Upper lobe of right lung (tissue), 1 donor: ENCODE data around the gene DOP1A. TPM values are rescaled to one million over a fixed set of nuclear protein-coding genes. Genes with fewer than 3 reads are reported as not detected.

Source experiments
- ATAC-seq: fragments of 200-7000 bp; cut with Tn5 transposase; one replicate; pipeline ENCODE4 v1.9.1; 2020; ENCODE audit warnings: mild to moderate bottlenecking, moderate library complexity
- DNase-seq: peaks from one replicate; pipeline ENCODE4 v3.0.0-alpha.2; 2020
- H3K27ac ChIP-seq: fragments of 200-600 bp; one replicate; pipeline ENCODE4 v1.8.0; 2022
- H3K27me3 ChIP-seq: fragments of 200-600 bp; one replicate; pipeline ENCODE4 v1.8.0; 2022; ENCODE audit warnings: mild to moderate bottlenecking
- H3K36me3 ChIP-seq: fragments of 200-600 bp; one replicate; pipeline ENCODE4 v1.8.0; 2022
- H3K4me1 ChIP-seq: fragments of 200-600 bp; one replicate; pipeline ENCODE4 v1.8.0; 2022
- H3K4me3 ChIP-seq: fragments of 200-600 bp; one replicate; pipeline ENCODE4 v1.8.0; 2022; ENCODE audit warnings: mild to moderate bottlenecking
- H3K9me3 ChIP-seq: fragments of 200-600 bp; one replicate; pipeline ENCODE4 v1.8.0; 2022
- intact Hi-C: fragments of 100-400 bp; cut with DNase I; formaldehyde crosslinking; loops from one replicate; pipeline ENCODE4 v1.11.0; 2022
- total RNA-seq: library from RNA; stranded (reverse); fragmentation: NEBNext Ultra II Directional; extraction: Animal tissue kit (Norgen Biotek cat#: 25700); gene quantifications from one replicate; pipeline ENCODE4 v1.2.1, GENCODE V29; 2021
- TF ChIP-seq, protein P1 (sequence below): fragments of 200-600 bp; IDR thresholded peaks from one replicate; pipeline ENCODE4 v1.8.0; 2022; ENCODE audit warnings: antibody characterized with exemption
- donor health status: DM: no; HTN: yes; CAD: no; lungs with severe emphysema.

Gene DOP1A
- total RNA-seq, 1 donor from 2014 or later, result 26.4 TPM

GRCh38 chr6:83202031-83202430 is 134.6 kb downstream of the DOP1A start:
- no peaks in the 10 kb centered on the region for H3K4me1 ChIP-seq
- no peaks in the 10 kb centered on the region for H3K27me3 ChIP-seq
- H3K4me3 ChIP-seq, result no peak overlapping the region
- no peaks in the 10 kb centered on the region for H3K36me3 ChIP-seq
- no peaks in the 10 kb centered on the region for H3K9me3 ChIP-seq
- TF ChIP-seq, protein P1, sequence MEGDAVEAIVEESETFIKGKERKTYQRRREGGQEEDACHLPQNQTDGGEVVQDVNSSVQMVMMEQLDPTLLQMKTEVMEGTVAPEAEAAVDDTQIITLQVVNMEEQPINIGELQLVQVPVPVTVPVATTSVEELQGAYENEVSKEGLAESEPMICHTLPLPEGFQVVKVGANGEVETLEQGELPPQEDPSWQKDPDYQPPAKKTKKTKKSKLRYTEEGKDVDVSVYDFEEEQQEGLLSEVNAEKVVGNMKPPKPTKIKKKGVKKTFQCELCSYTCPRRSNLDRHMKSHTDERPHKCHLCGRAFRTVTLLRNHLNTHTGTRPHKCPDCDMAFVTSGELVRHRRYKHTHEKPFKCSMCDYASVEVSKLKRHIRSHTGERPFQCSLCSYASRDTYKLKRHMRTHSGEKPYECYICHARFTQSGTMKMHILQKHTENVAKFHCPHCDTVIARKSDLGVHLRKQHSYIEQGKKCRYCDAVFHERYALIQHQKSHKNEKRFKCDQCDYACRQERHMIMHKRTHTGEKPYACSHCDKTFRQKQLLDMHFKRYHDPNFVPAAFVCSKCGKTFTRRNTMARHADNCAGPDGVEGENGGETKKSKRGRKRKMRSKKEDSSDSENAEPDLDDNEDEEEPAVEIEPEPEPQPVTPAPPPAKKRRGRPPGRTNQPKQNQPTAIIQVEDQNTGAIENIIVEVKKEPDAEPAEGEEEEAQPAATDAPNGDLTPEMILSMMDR, result no peak
- intact Hi-C loops, result no loop called here
- no peak for ATAC-seq
- H3K27ac ChIP-seq, result no peak overlapping the region
- DNase-seq, result no peak

DNA sequence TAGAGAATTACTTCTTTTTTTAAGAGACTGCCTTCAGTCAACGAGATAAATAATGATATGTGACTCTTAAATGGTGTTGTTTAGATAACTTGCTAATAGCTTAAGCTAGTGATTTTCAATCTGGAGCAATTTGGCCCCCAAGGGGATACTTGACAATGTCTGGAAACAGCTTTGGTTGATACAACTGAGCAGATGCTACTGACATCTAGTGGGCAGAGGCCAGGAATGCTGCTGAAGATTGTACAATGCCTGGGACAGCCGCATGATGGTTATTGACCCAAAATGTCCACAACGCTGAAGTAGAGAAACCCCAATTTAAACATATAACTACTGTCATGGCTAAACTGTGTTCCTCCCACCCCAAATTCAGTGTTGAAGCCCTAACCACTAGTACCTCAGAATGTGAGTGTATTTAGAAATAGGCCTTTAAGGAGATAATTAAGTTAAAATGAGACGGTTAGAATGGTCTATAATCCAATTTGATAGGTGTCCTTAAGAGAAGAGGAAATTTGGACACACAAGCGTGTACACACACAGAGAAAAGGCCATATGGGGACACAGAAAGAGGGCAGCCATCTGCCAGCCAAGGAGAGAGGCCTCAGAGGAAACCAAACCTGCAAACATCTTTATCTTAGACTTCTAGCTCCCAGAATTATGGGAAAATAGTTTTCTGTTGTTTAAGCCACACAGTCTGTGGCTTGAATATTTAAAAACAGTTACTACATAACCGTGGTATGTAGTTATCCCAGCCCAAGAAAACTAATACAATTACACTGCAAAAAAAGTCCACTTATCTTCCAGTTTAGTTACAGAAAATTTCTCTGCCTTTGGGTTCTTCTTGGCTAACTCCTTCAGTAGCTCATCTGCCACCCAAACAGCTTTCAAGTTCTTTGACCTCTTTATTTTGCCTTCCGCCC is 147.9 kb downstream of the DOP1A start:
- Histone ChIP-seq H3K36me3 (no peaks in the 10 kb centered on the region), H3K9me3 (no peaks in the 10 kb centered on the region), H3K27ac (no peak overlapping the region), H3K4me1 (no peaks in the 10 kb centered on the region), H3K27me3 (no peaks in the 10 kb centered on the region), H3K4me3 (no peak overlapping the region)
- no peak for DNase-seq
- TF ChIP-seq, protein P1, result peak; percentile 78
- ATAC-seq, result peak; percentile 95
- intact Hi-C loops, result no loop called here

DNA sequence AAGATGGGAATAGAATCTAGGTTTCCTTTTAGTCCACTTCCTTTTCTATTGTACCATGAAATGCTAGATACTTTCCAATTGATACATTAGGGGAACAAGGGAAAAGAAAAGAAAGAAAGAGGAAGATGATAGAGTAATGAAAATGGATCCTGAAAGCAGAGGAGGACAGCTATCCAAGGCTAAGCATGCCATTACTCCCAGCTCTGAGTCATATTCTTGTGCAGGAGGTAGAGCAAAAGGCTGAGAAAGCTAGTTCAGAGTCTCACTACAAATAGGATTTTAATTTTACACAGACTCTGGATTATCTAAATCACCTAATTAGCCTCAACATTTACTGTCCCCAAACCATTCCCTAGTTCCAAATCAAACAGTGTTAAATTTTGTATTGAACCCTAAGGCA is 149.3 kb downstream of the DOP1A start:
- Histone ChIP-seq H3K27ac (no peak overlapping the region), H3K4me1 (no peaks in the 10 kb centered on the region), H3K36me3 (no peaks in the 10 kb centered on the region), H3K4me3 (no peak overlapping the region), H3K9me3 (no peaks in the 10 kb centered on the region), H3K27me3 (no peaks in the 10 kb centered on the region)
- TF ChIP-seq, protein P1, result no peak
- intact Hi-C loops, result no loop called here
- ATAC-seq, result no peak
- DNase-seq, result no peak

Other genes with a start within 250 kb of the DOP1A start
- 4.4 TPM for gene UBE3D, start 1.8 kb upstream of the DOP1A start, total RNA-seq
- gene PGM3, start 125.6 kb downstream of the DOP1A start, total RNA-seq, result 37.3 TPM
- 3.5 TPM for gene RWDD2A, start 125.7 kb downstream of the DOP1A start, total RNA-seq